Measurements from ENCODE around the gene TPSB2. TPM values are rescaled to one million over a fixed set of nuclear protein-coding genes. Genes with fewer than 3 reads are reported as not detected.

Gene TPSB2
- total and polyA plus RNA-seq, 9 of the 15 experiments (the other 6 are each of a cell fraction or from before 2014, with no cell fraction given), result 0.18 TPM; not detected in 8

DNA sequence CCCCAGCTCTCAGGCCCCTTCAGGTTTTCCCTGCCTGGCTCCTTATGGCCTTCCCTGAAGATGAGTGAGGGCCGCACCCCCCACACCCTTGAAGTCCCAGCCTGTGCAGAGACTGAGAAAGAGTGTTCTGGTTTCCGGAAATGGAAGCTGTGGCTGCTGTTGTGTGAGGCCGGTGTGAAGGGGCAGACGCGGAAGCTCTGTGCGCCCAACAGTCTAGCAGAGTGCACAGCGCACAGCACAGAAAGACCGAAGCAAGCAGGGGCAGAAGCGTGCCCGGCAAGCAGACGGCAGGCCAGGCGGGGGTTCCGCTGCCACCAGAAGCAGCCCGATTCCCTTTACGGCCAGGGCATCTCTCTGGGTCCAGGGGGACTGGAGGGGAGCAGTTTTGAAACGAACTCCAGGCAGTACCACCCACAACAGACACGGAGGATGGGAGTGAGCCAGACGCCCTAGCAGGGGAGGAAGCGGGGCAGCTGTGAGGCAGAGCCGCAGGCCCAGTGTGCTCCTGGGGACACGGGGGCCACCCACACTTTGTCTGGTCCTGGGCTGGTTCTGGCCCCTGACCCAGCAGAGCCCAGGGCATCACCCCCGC, 21.6 kb downstream of the TPSB2 start:
- ChIA-PET CTCF (ENCODE audit: low intra/inter-chr PET ratio) (no interaction called here), POLR2A (interaction anchor here (1.0 kb wide), 3 partner anchors 8 to 16 kb away, joined by 3 read pairs; no protein-coding TSS in a partner anchor)
- Histone ChIP-seq H4K20me1 (replicated peaks; ENCODE audit: control insufficient read depth, insufficient read depth, low read length) (no peaks in the 10 kb centered on the region; the same call in 1 of the 2 replicates), H3K9ac (ENCODE audit: insufficient read depth in 1 of 2, low read depth in 2 of 2, low read length in 2 of 2) (no peak overlapping the region), H3K9me1 (ENCODE audit: control insufficient read depth, insufficient read depth, low read length) (no peaks in the 10 kb centered on the region), H3K4me1 (replicated peaks in 1 of 2; ENCODE audit: control insufficient read depth in 2 of 2, insufficient read depth in 2 of 2, low read length in 2 of 2) (peaks cover 0 to 58% of the 10 kb centered on the region in 2 experiments; a peak in 2 of 5 replicates), H3K27me3 (ENCODE audit: control insufficient read depth in 2 of 2, insufficient read depth in 2 of 2, low read length in 2 of 2) (peaks cover 36 to 90% of the 10 kb centered on the region in 2 experiments; a peak in 4 of 5 replicates), H3K4me3 (no peak overlapping the region), H3K36me3 (ENCODE audit: control insufficient read depth, insufficient read depth, low read length) (no peaks in the 10 kb centered on the region), H2AFZ (ENCODE audit: low read depth, low read length) (no peak overlapping the region), H3K9me3 (replicated peaks; ENCODE audit: control insufficient read depth, insufficient read depth, low read depth, low read length) (no peaks in the 10 kb centered on the region), H3K79me2 (ENCODE audit: control insufficient read depth, insufficient read depth, low read length) (no peaks in the 10 kb centered on the region), H3K27ac (ENCODE audit: extremely low read depth, low read depth, low read length) (no peak overlapping the region), H3K4me2 (ENCODE audit: insufficient read depth, low read length) (no peak overlapping the region)
- DNase-seq (ENCODE audit: extremely low read depth in 1 of 4, low spot score in 3 of 4), result no peak
- in situ Hi-C loops (cut with MboI), result no loop called here
- 3% methylated on average over 22 of the region's 22 CpGs for WGBS (ENCODE audit: insufficient coverage, low coverage, missing lambda C conversion rate)
- no peak for FAIRE-seq
- BruUV-seq (replicated peaks), result no TSS peak
- ATAC-seq, result peak; percentile 28; the same call in 1 of the 3 replicates
- TF ChIP-seq THRAP3 (IDR thresholded peaks at IDR 0.05; ENCODE audit: borderline replicate concordance) (no peak), UBTF (IDR thresholded peaks at IDR 0.05; ENCODE audit: borderline replicate concordance in 1 of 2, low read depth in 2 of 2, low read length in 2 of 2) (0 out of 4 replicates have a peak, but pooled peaks of 1 of the 2 experiments have one; percentile 45)
- intact Hi-C loops (cut with micrococcal nuclease), result no loop called here

Data from K562 (cell line).